WTC11 (cell line): ENCODE results near the gene TRAF7. TPM values are rescaled to one million over a fixed set of nuclear protein-coding genes. Genes with fewer than 3 reads are reported as not detected.

Experiments used
- ATF6 ChIP-seq: sonication (generic); formaldehyde crosslinking; IDR thresholded peaks from 2 replicates; pipeline ENCODE4 v1.8.1; 2023; ENCODE audit warnings: mild to moderate bottlenecking, missing genetic modification reagents
- CDX4 ChIP-seq: fragments of 250-450 bp; sonication (Bioruptor Pico); IDR thresholded peaks from 2 replicates; pipeline ENCODE4 v1.9.0; 2021; ENCODE audit warnings: moderate library complexity, mild to moderate bottlenecking, inconsistent platforms, borderline replicate concordance
- CREB1 ChIP-seq: sonication (generic); formaldehyde crosslinking; IDR thresholded peaks from 2 replicates; pipeline ENCODE4 v1.8.0; 2023; ENCODE audit warnings: mild to moderate bottlenecking, missing genetic modification reagents
- EMX1 ChIP-seq: fragments of 250-450 bp; sonication (Bioruptor Pico); IDR thresholded peaks from 2 replicates; pipeline ENCODE4 v1.8.0; 2021; ENCODE audit warnings: mild to moderate bottlenecking
- NFATC4 ChIP-seq: fragments of 250-450 bp; sonication (Bioruptor Pico); IDR thresholded peaks from 2 replicates; pipeline ENCODE4 v1.9.0; 2021; ENCODE audit warnings: mild to moderate bottlenecking
- NFE2L1 ChIP-seq: sonication (generic); formaldehyde crosslinking; IDR thresholded peaks from 2 replicates; pipeline ENCODE4 v1.8.1; 2023; ENCODE audit warnings: missing genetic modification reagents
- RORB ChIP-seq: fragments of 250-450 bp; sonication (Bioruptor Pico); IDR thresholded peaks from 2 replicates; pipeline ENCODE4 v1.9.0; 2021; ENCODE audit warnings: mild to moderate bottlenecking
- SMAD4 ChIP-seq: sonication (generic); formaldehyde crosslinking; IDR thresholded peaks from 2 replicates; pipeline ENCODE4 v1.8.0; 2022; ENCODE audit warnings: mild to moderate bottlenecking, missing genetic modification reagents
- STAT6 ChIP-seq: sonication (generic); formaldehyde crosslinking; conservative IDR thresholded peaks from 2 replicates; pipeline ENCODE4 v1.8.1; 2023; ENCODE audit warnings: mild to moderate bottlenecking, low read depth, missing genetic modification reagents, moderate library complexity
- TEAD4 ChIP-seq: sonication (generic); formaldehyde crosslinking; IDR thresholded peaks from 2 replicates; pipeline ENCODE4 v1.8.0; 2022; ENCODE audit warnings: mild to moderate bottlenecking, missing genetic modification reagents
- ZNF263 ChIP-seq: sonication (generic); formaldehyde crosslinking; IDR thresholded peaks from 2 replicates; pipeline ENCODE4 v1.8.1; 2022; ENCODE audit warnings: low read depth, mild to moderate bottlenecking, moderate library complexity, missing genetic modification reagents
- ZNF317 ChIP-seq: sonication (generic); formaldehyde crosslinking; IDR thresholded peaks from 2 replicates; pipeline ENCODE4 v1.8.1; 2023; ENCODE audit warnings: low read depth, mild to moderate bottlenecking, moderate library complexity, missing genetic modification reagents, borderline replicate concordance
- total RNA-seq: library from RNA; stranded (reverse); gene quantifications from 3 replicates; pipeline ENCODE4 v1.2.3, GENCODE V29; 2021
- TF ChIP-seq, protein P1 (sequence below): sonication (generic); formaldehyde crosslinking; IDR thresholded peaks from 2 replicates; pipeline ENCODE4 v1.8.0; 2023; ENCODE audit warnings: missing genetic modification reagents, mild to moderate bottlenecking, borderline replicate concordance
- TF ChIP-seq, protein P2 (sequence below): sonication (generic); formaldehyde crosslinking; IDR thresholded peaks from 2 replicates; pipeline ENCODE4 v1.8.0; 2022; ENCODE audit warnings: mild to moderate bottlenecking, missing genetic modification reagents
- TF ChIP-seq, protein P3 (sequence below): fragments of 250-450 bp; sonication (Bioruptor Pico); IDR thresholded peaks from 2 replicates; pipeline ENCODE4 v1.9.0; 2021; ENCODE audit warnings: mild to moderate bottlenecking
- TF ChIP-seq, protein P4 (sequence below): fragments of 250-450 bp; sonication (Bioruptor Pico); conservative IDR thresholded peaks from 2 replicates; pipeline ENCODE4 v1.9.0; 2021; ENCODE audit warnings: mild to moderate bottlenecking
- TF ChIP-seq, protein P5 (sequence below): sonication (generic); formaldehyde crosslinking; IDR thresholded peaks from 2 replicates; pipeline ENCODE4 v1.8.0; 2022; ENCODE audit warnings: mild to moderate bottlenecking, missing genetic modification reagents
- TF ChIP-seq, protein P6 (sequence below): sonication (generic); formaldehyde crosslinking; IDR thresholded peaks from 2 replicates; pipeline ENCODE4 v1.8.0; 2022; ENCODE audit warnings: mild to moderate bottlenecking, missing genetic modification reagents

TRAF7 gene
- total RNA-seq, 1 experiment from 2014 or later, result 148 TPM

DNA sequence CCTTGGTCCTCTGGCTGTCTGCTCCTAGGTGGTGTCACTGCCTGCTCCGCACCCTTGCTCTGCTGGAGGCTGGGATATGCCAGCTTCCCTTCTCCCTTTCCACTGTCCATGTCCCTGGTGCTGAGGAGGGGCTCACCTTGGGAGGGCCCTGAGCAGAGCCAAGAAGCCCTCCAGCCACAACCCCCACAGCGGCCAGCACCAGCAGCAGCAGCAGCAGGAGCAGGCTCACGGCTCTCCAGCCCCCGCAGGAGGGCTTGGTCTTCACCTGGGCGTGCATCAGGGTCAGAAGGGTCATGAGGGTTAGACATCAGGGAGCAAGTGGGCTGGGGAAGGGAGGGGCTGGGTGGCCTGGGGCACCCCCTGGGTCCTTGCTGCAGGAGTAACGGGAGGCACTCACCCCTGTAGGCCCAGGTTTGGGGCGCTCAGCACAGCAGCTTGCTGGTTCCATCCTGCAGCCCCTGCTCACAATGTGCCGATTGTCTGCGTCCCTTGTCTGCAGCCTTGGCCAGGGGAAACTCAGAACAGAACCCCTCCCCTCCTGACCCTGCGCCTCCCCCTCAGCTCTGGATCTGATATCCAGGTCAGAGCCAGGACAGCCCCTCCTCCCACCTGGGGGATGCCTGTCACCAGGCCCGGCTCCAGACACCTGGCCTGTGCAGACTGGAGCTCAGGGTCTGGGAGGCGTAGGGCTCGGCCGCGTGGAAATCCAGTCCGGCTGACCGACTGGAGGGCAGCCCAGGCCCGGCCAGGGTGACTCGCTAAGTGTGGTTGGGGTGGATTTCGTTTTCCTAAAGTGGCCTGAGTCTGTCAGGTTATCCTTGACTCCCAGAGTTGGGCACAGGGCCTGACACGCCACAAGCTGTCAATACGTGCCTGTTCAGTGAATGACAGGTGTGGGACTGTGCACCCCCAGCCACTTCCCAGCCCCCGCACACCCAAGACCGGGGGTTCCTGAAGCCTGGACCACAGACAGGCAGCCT lies 55.1 kb downstream of the TRAF7 start, which contains the start of gene BRICD5 (continued):
- TF ChIP-seq, protein P1, sequence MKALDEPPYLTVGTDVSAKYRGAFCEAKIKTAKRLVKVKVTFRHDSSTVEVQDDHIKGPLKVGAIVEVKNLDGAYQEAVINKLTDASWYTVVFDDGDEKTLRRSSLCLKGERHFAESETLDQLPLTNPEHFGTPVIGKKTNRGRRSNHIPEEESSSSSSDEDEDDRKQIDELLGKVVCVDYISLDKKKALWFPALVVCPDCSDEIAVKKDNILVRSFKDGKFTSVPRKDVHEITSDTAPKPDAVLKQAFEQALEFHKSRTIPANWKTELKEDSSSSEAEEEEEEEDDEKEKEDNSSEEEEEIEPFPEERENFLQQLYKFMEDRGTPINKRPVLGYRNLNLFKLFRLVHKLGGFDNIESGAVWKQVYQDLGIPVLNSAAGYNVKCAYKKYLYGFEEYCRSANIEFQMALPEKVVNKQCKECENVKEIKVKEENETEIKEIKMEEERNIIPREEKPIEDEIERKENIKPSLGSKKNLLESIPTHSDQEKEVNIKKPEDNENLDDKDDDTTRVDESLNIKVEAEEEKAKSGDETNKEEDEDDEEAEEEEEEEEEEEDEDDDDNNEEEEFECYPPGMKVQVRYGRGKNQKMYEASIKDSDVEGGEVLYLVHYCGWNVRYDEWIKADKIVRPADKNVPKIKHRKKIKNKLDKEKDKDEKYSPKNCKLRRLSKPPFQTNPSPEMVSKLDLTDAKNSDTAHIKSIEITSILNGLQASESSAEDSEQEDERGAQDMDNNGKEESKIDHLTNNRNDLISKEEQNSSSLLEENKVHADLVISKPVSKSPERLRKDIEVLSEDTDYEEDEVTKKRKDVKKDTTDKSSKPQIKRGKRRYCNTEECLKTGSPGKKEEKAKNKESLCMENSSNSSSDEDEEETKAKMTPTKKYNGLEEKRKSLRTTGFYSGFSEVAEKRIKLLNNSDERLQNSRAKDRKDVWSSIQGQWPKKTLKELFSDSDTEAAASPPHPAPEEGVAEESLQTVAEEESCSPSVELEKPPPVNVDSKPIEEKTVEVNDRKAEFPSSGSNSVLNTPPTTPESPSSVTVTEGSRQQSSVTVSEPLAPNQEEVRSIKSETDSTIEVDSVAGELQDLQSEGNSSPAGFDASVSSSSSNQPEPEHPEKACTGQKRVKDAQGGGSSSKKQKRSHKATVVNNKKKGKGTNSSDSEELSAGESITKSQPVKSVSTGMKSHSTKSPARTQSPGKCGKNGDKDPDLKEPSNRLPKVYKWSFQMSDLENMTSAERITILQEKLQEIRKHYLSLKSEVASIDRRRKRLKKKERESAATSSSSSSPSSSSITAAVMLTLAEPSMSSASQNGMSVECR (CRISPR knock-in tag), result peak; percentile 67; the same call in 1 of the 2 replicates
- TF ChIP-seq, protein P2, sequence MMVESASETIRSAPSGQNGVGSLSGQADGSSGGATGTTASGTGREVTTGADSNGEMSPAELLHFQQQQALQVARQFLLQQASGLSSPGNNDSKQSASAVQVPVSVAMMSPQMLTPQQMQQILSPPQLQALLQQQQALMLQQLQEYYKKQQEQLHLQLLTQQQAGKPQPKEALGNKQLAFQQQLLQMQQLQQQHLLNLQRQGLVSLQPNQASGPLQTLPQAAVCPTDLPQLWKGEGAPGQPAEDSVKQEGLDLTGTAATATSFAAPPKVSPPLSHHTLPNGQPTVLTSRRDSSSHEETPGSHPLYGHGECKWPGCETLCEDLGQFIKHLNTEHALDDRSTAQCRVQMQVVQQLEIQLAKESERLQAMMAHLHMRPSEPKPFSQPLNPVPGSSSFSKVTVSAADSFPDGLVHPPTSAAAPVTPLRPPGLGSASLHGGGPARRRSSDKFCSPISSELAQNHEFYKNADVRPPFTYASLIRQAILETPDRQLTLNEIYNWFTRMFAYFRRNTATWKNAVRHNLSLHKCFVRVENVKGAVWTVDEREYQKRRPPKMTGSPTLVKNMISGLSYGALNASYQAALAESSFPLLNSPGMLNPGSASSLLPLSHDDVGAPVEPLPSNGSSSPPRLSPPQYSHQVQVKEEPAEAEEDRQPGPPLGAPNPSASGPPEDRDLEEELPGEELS (CRISPR knock-in tag), result no peak
- TF ChIP-seq NFE2L1 (CRISPR knock-in tag) (no peak), NFATC4 (CRISPR knock-in tag) (0 out of 2 replicates have a peak, but pooled peaks have one; percentile 4), RORB (CRISPR knock-in tag) (no peak), SMAD4 (no peak), ZNF263 (no peak), ZNF317 (CRISPR knock-in tag) (no peak), CREB1 (CRISPR knock-in tag) (0 out of 2 replicates have a peak, but pooled peaks have one; percentile 24), EMX1 (CRISPR knock-in tag) (no peak; the same call in 1 of the 2 replicates), STAT6 (CRISPR knock-in tag) (no peak), CDX4 (CRISPR knock-in tag) (no peak), ATF6 (CRISPR knock-in tag) (no peak), TEAD4 (CRISPR knock-in tag) (no peak)
- TF ChIP-seq, protein P3, sequence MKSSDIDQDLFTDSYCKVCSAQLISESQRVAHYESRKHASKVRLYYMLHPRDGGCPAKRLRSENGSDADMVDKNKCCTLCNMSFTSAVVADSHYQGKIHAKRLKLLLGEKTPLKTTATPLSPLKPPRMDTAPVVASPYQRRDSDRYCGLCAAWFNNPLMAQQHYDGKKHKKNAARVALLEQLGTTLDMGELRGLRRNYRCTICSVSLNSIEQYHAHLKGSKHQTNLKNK, result no peak
- TF ChIP-seq, protein P4, sequence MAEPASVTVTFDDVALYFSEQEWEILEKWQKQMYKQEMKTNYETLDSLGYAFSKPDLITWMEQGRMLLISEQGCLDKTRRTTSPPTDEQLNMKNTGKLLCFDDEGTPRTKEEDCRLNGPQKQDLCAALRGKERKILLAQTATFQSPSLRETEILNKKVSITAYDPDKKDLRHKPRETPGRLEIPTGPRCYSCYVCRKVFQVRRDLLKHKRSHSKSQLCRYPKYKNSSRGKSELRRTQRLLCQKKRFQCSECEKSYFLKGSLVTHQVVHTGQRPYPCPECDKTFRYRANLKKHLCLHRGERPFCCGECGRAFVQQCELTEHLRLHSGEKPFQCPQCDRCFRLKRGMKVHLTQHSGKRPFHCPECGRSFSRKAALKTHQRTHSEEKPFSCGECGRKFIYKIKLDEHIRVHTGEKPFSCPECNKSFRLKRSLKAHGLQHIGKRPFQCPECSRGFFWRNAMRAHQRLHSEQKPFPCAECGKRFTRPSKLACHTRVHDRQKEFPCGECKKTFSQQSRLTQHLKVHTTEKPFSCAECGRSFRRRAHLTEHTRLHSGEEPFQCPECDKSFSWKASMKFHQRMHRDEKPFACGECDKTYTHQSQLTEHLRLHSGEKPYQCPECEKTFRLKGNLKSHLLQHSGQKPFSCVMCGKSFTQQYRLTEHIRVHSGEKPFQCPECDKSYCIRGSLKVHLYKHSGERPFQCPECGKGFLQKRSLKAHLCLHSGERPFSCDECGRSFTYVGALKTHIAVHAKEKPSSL (CRISPR knock-in tag), result 0 out of 2 replicates have a peak, but pooled peaks have one; percentile 8
- TF ChIP-seq, protein P5, sequence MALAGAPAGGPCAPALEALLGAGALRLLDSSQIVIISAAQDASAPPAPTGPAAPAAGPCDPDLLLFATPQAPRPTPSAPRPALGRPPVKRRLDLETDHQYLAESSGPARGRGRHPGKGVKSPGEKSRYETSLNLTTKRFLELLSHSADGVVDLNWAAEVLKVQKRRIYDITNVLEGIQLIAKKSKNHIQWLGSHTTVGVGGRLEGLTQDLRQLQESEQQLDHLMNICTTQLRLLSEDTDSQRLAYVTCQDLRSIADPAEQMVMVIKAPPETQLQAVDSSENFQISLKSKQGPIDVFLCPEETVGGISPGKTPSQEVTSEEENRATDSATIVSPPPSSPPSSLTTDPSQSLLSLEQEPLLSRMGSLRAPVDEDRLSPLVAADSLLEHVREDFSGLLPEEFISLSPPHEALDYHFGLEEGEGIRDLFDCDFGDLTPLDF, result no peak
- TF ChIP-seq, protein P6, sequence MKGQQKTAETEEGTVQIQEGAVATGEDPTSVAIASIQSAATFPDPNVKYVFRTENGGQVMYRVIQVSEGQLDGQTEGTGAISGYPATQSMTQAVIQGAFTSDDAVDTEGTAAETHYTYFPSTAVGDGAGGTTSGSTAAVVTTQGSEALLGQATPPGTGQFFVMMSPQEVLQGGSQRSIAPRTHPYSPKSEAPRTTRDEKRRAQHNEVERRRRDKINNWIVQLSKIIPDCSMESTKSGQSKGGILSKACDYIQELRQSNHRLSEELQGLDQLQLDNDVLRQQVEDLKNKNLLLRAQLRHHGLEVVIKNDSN (CRISPR knock-in tag), result 0 out of 2 replicates have a peak, but pooled peaks have one; percentile 19
